NB4 (cell line): Measurements from ENCODE around the gene PCSK6.

Source experiments
- DNase-seq: peaks from one replicate; pipeline ENCODE4 v3.0.0; 2010; ENCODE audit warnings: low read depth
- H3K4me3 ChIP-seq: one replicate; pipeline ENCODE4 v1.5.1; 2011; ENCODE audit warnings: mild to moderate bottlenecking, low read depth, low read length, moderate library complexity
- CTCF ChIP-seq: IDR thresholded peaks from one replicate; pipeline ENCODE4 v1.5.1; 2012; ENCODE audit warnings: low read depth, low read length
- MAX ChIP-seq: IDR thresholded peaks from 2 replicates; pipeline ENCODE4 v1.6.1; 2011; ENCODE audit warnings: low read depth, low read length
- MYC ChIP-seq: IDR thresholded peaks from 2 replicates; pipeline ENCODE4 v1.6.1; 2011; ENCODE audit warnings: low read depth, low read length
- POLR2A ChIP-seq: IDR thresholded peaks from 2 replicates; pipeline ENCODE4 v1.6.1; 2011; ENCODE audit warnings: mild to moderate bottlenecking; ENCODE audit not compliant: insufficient read length; ENCODE audit errors: extremely low read depth

The PCSK6 gene

GRCh38 chr15:101264911-101265641 lies 224.4 kb downstream of the PCSK6 start:
- no peak for TF ChIP-seq MYC
- no peak for TF ChIP-seq POLR2A
- 0 out of 2 replicates have a peak, but pooled peaks have one; percentile 8 for TF ChIP-seq MAX
- no peak for DNase-seq
- no peak overlapping the region for H3K4me3 ChIP-seq

- no peak for TF ChIP-seq MAX
- no peak for TF ChIP-seq MYC
- no peak for TF ChIP-seq CTCF
- TF ChIP-seq POLR2A = no peak
- H3K4me3 ChIP-seq = no peak overlapping the region
- no peak for DNase-seq
These were observed 225.5 kb downstream of the PCSK6 start for GRCh38 chr15:101264011-101264410.

- no peak overlapping the region for H3K4me3 ChIP-seq
- DNase-seq = no peak
- TF ChIP-seq MYC = no peak
- no peak for TF ChIP-seq CTCF
- no peak for TF ChIP-seq POLR2A
- TF ChIP-seq MAX = no peak
These were observed 227.0 kb downstream of the PCSK6 start for GRCh38 chr15:101262551-101262950.

GRCh38 chr15:101258238-101259144 lies 231.0 kb downstream of the PCSK6 start:
- H3K4me3 ChIP-seq = no peak overlapping the region
- TF ChIP-seq CTCF (peak; percentile 93), POLR2A (no peak), MAX (no peak), MYC (peak; percentile 34; the same call in 1 of the 2 replicates)
- peak; percentile 83 for DNase-seq

GRCh38 chr15:101256757-101257156 lies 232.8 kb downstream of the PCSK6 start:
- TF ChIP-seq POLR2A (no peak), CTCF (peak; percentile 62), MAX (no peak), MYC (no peak)
- peak; percentile 56 for DNase-seq

GRCh38 chr15:101255615-101256241 lies 233.8 kb downstream of the PCSK6 start:
- H3K4me3 ChIP-seq = no peak overlapping the region

More at GRCh38 chr15:101256757-101257156, 232.8 kb downstream of the PCSK6 start:
- no peak overlapping the region for H3K4me3 ChIP-seq

More at GRCh38 chr15:101255615-101256241, 233.8 kb downstream of the PCSK6 start:
- no peak for TF ChIP-seq CTCF
- TF ChIP-seq MYC = no peak
- no peak for TF ChIP-seq POLR2A
- TF ChIP-seq MAX = no peak
- DNase-seq = no peak
